Anterior cingulate cortex (tissue), 58 donors: ENCODE results near the gene KAZALD1.

ENCODE experiments used
- DNase-seq, 58 donors: peaks; one replicate each; lab custom pipeline; 2025; lab: John Stamatoyannopoulos, UW

KAZALD1 gene

GRCh38 chr10:101061624-101062231 is at the start of gene KAZALD1:
KAZALD1 (plus strand) TSS chr10:101061989; CDS start chr10:101062593, 604 bp downstream.
- DNase-seq, result peak in 1 of 58 donors; percentile 37

GRCh38 chr10:101012525-101013364 is 49.0 kb upstream of the KAZALD1 start:
- DNase-seq, result peak in 57 of 58 donors; percentile 12 to 96 (median 85)

- no peak for DNase-seq
Observed at GRCh38 chr10:101013365-101013825, 48.4 kb upstream of the KAZALD1 start.

- peak in 56 of 58 donors; percentile 14 to 88 (median 66) for DNase-seq
Observed at GRCh38 chr10:101014230-101014884, 47.4 kb upstream of the KAZALD1 start.

- peak in 3 of 58 donors; percentile 19 to 54 (median 20) for DNase-seq
Observed at GRCh38 chr10:101014966-101015581, 46.7 kb upstream of the KAZALD1 start.

GRCh38 chr10:101015582-101015973 is 46.2 kb upstream of the KAZALD1 start:
- DNase-seq, result peak in 1 of 58 donors; percentile 13

GRCh38 chr10:101016814-101017213 is 45.0 kb upstream of the KAZALD1 start:
- DNase-seq, result no peak

- no peak for DNase-seq
Observed at GRCh38 chr10:101018118-101018599, 43.6 kb upstream of the KAZALD1 start.

GRCh38 chr10:101018600-101019439 is 43.0 kb upstream of the KAZALD1 start:
- peak in 50 of 58 donors; percentile 25 to 87 (median 66) for DNase-seq

GRCh38 chr10:101019440-101019703 is 42.4 kb upstream of the KAZALD1 start:
- DNase-seq, result no peak

GRCh38 chr10:101020427-101021075 is 41.2 kb upstream of the KAZALD1 start:
- DNase-seq, result no peak

- DNase-seq, result no peak
Observed at GRCh38 chr10:101021239-101021638, 40.5 kb upstream of the KAZALD1 start.

GRCh38 chr10:101021692-101022251 is 40.0 kb upstream of the KAZALD1 start:
- no peak for DNase-seq

GRCh38 chr10:101022967-101023705 is 38.7 kb upstream of the KAZALD1 start:
- DNase-seq, result no peak

GRCh38 chr10:101027106-101027720 is 34.6 kb upstream of the KAZALD1 start:
- no peak for DNase-seq

- DNase-seq, result no peak
Observed at GRCh38 chr10:101028446-101029337, 33.1 kb upstream of the KAZALD1 start.
